ENCODE data around the gene MON1B. TPM values are rescaled to one million over a fixed set of nuclear protein-coding genes. Genes with fewer than 3 reads are reported as not detected.
A peak's percentile ranks its signal among the peaks of the same experiment; 100 is the strongest.

MON1B gene
- total and polyA plus RNA-seq, 2 of the 13 experiments (the other 11 are each of a cell fraction or from before 2014, with no cell fraction given) = 13.4 to 15.6 TPM

- TF ChIP-seq, protein P1, sequence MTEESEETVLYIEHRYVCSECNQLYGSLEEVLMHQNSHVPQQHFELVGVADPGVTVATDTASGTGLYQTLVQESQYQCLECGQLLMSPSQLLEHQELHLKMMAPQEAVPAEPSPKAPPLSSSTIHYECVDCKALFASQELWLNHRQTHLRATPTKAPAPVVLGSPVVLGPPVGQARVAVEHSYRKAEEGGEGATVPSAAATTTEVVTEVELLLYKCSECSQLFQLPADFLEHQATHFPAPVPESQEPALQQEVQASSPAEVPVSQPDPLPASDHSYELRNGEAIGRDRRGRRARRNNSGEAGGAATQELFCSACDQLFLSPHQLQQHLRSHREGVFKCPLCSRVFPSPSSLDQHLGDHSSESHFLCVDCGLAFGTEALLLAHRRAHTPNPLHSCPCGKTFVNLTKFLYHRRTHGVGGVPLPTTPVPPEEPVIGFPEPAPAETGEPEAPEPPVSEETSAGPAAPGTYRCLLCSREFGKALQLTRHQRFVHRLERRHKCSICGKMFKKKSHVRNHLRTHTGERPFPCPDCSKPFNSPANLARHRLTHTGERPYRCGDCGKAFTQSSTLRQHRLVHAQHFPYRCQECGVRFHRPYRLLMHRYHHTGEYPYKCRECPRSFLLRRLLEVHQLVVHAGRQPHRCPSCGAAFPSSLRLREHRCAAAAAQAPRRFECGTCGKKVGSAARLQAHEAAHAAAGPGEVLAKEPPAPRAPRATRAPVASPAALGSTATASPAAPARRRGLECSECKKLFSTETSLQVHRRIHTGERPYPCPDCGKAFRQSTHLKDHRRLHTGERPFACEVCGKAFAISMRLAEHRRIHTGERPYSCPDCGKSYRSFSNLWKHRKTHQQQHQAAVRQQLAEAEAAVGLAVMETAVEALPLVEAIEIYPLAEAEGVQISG (CRISPR knock-in tag; IDR thresholded peaks at IDR 0.05) = peak; percentile 78
- TF ChIP-seq ZNF530 (CRISPR knock-in tag; IDR thresholded peaks at IDR 0.05; ENCODE audit: low read depth) (no peak), ZNF337 (CRISPR knock-in tag; IDR thresholded peaks at IDR 0.05; ENCODE audit: borderline replicate concordance, low read depth) (0 out of 2 replicates have a peak, but pooled peaks have one; percentile 72), KAT7 (CRISPR knock-in tag; IDR thresholded peaks at IDR 0.05; ENCODE audit: borderline replicate concordance) (peak; percentile 46; the same call in 1 of the 2 replicates), NR2C2 (CRISPR knock-in tag; IDR thresholded peaks at IDR 0.05; ENCODE audit: borderline replicate concordance) (peak; percentile 75), MTERF4 (CRISPR knock-in tag; IDR thresholded peaks at IDR 0.05) (peak; percentile 22), NAIF1 (CRISPR knock-in tag; IDR thresholded peaks at IDR 0.05; ENCODE audit: borderline replicate concordance) (no peak), LRRFIP1 (CRISPR knock-in tag; conservative IDR thresholded peaks at IDR 0.05) (no peak), SALL2 (CRISPR knock-in tag; IDR thresholded peaks at IDR 0.05) (peak; percentile 25; the same call in 1 of the 2 replicates), ZNF224 (CRISPR knock-in tag; IDR thresholded peaks at IDR 0.05) (no peak; the same call in 1 of the 2 replicates), FOXP4 (CRISPR knock-in tag; IDR thresholded peaks at IDR 0.05) (peak; percentile 3; the same call in 1 of the 2 replicates), ZSCAN20 (CRISPR knock-in tag; IDR thresholded peaks at IDR 0.05; ENCODE audit: borderline replicate concordance) (no peak), ZNF230 (CRISPR knock-in tag; IDR thresholded peaks at IDR 0.05) (0 out of 2 replicates have a peak, but pooled peaks have one; percentile 52)
- TF ChIP-seq, protein P2, sequence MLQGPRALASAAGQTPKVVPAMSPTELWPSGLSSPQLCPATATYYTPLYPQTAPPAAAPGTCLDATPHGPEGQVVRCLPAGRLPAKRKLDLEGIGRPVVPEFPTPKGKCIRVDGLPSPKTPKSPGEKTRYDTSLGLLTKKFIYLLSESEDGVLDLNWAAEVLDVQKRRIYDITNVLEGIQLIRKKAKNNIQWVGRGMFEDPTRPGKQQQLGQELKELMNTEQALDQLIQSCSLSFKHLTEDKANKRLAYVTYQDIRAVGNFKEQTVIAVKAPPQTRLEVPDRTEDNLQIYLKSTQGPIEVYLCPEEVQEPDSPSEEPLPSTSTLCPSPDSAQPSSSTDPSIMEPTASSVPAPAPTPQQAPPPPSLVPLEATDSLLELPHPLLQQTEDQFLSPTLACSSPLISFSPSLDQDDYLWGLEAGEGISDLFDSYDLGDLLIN (CRISPR knock-in tag; IDR thresholded peaks at IDR 0.05; ENCODE audit: borderline replicate concordance) = 0 out of 2 replicates have a peak, but pooled peaks have one; percentile 16
- TF ChIP-seq, protein P3, sequence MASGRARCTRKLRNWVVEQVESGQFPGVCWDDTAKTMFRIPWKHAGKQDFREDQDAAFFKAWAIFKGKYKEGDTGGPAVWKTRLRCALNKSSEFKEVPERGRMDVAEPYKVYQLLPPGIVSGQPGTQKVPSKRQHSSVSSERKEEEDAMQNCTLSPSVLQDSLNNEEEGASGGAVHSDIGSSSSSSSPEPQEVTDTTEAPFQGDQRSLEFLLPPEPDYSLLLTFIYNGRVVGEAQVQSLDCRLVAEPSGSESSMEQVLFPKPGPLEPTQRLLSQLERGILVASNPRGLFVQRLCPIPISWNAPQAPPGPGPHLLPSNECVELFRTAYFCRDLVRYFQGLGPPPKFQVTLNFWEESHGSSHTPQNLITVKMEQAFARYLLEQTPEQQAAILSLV (CRISPR knock-in tag; IDR thresholded peaks at IDR 0.05; ENCODE audit: borderline replicate concordance) = peak; percentile 28; the same call in 1 of the 2 replicates
Measured at GRCh38 chr16:77190478-77191258, at the start of gene MON1B (continued).
